ENCODE measurements around the gene PPFIBP2. TPM values are rescaled to one million over a fixed set of nuclear protein-coding genes. Genes with fewer than 3 reads are reported as not detected.
A peak's percentile ranks its signal among the peaks of the same experiment; 100 is the strongest.

Gene PPFIBP2
- 10 to 100 TPM in 3 of 4 donors, 1 to 10 TPM in 1; 8.0 to 26.5 (median 11.3) TPM for total RNA-seq

GRCh38 chr11:7513234-7514098 is at the start of gene PPFIBP2:
TSS of gene PPFIBP2 (plus strand) at chr11:7513999. CDS start at chr11:7549476, 35,477 bp downstream.
- Histone ChIP-seq H3K27me3 (no peaks in the 10 kb centered on the region), H3K27ac (peak within 1 kb of the TSS; percentile 53 to 90 (median 88)), H3K36me3 (no peaks in the 10 kb centered on the region), H3K9me3 (no peaks in the 10 kb centered on the region), H3K4me3 (peak within 1 kb of the TSS; percentile 48 to 77), H3K4me1 (peaks cover 0 to 42% (median 4%) of the 10 kb centered on the region in 3 donors)
- peak; percentile 92 for ATAC-seq
- 0 to 2% methylated on average over 2 to 12 of the region's 79 CpGs for WGBS, 2 donors (ENCODE audit: low coverage in 1 of 2)
- no peak for TF ChIP-seq EP300 (IDR thresholded peaks at IDR 0.05)
- peak in 3 of 4 experiments; percentile 49 to 60 (median 49) for TF ChIP-seq CTCF (IDR thresholded peaks at IDR 0.05)
- no peak for TF ChIP-seq POLR2AphosphoS5 (IDR thresholded peaks at IDR 0.05)
- TF ChIP-seq POLR2A (IDR thresholded peaks at IDR 0.05), result peak; percentile 24 to 41

- Histone ChIP-seq H3K36me3 (no peaks in the 10 kb centered on the region), H3K4me1 (no peaks in the 10 kb centered on the region), H3K27ac (no peak overlapping the region), H3K27me3 (no peaks in the 10 kb centered on the region), H3K9me3 (no peaks in the 10 kb centered on the region), H3K4me3 (no peak overlapping the region)
- TF ChIP-seq EP300 (IDR thresholded peaks at IDR 0.05), result no peak
- TF ChIP-seq POLR2A (IDR thresholded peaks at IDR 0.05), result no peak
- TF ChIP-seq CTCF (IDR thresholded peaks at IDR 0.05), result no peak
- no peak for TF ChIP-seq POLR2AphosphoS5 (IDR thresholded peaks at IDR 0.05)
- ATAC-seq, result no peak
- WGBS, 2 donors (ENCODE audit: low coverage in 1 of 2), result 73% methylated on average over 2 of the region's 2 CpGs; no CpG with 5 or more reads in 1 of the 2 donors
These were observed 46.1 kb upstream of the PPFIBP2 start for GRCh38 chr11:7467652-7468051.

GRCh38 chr11:7469351-7469865 is 44.4 kb upstream of the PPFIBP2 start:
- no peaks in the 10 kb centered on the region for H3K4me1 ChIP-seq
- no peak for ATAC-seq
- H3K4me3 ChIP-seq, result no peak overlapping the region
- no peak overlapping the region for H3K27ac ChIP-seq
- no peaks in the 10 kb centered on the region for H3K9me3 ChIP-seq
- no peaks in the 10 kb centered on the region for H3K36me3 ChIP-seq
- no peak for TF ChIP-seq POLR2A (IDR thresholded peaks at IDR 0.05)
- no peak for TF ChIP-seq EP300 (IDR thresholded peaks at IDR 0.05)
- TF ChIP-seq POLR2AphosphoS5 (IDR thresholded peaks at IDR 0.05), result no peak
- TF ChIP-seq CTCF (IDR thresholded peaks at IDR 0.05), result no peak
- H3K27me3 ChIP-seq, result no peaks in the 10 kb centered on the region
- 87 to 92% methylated on average over 2 to 3 of the region's 5 CpGs for WGBS, 2 donors (ENCODE audit: low coverage in 1 of 2)

- TF ChIP-seq CTCF (IDR thresholded peaks at IDR 0.05), result no peak
- no peak for TF ChIP-seq EP300 (IDR thresholded peaks at IDR 0.05)
- TF ChIP-seq POLR2AphosphoS5 (IDR thresholded peaks at IDR 0.05), result no peak
- no peak for TF ChIP-seq POLR2A (IDR thresholded peaks at IDR 0.05)
- 81 to 85% methylated on average over 2 to 4 of the region's 7 CpGs for WGBS, 2 donors (ENCODE audit: low coverage in 1 of 2)
- H3K4me3 ChIP-seq, result no peak overlapping the region
- no peaks in the 10 kb centered on the region for H3K4me1 ChIP-seq
- no peak for ATAC-seq
- no peaks in the 10 kb centered on the region for H3K36me3 ChIP-seq
- no peaks in the 10 kb centered on the region for H3K9me3 ChIP-seq
- H3K27me3 ChIP-seq, result no peaks in the 10 kb centered on the region
- no peak overlapping the region for H3K27ac ChIP-seq
These were observed 42.7 kb upstream of the PPFIBP2 start for GRCh38 chr11:7471071-7471470.
